Body of pancreas (tissue), 4 donors: ENCODE results near the gene WNT11.

Experiments used
- CTCF ChIP-seq, 7 experiments: fragments of 450-650 bp in 4 of 7; fragments of 200-600 bp in 3 of 7; sonication (generic) in 3 of 7; IDR thresholded peaks; one replicate each; pipeline ENCODE4 v1.5.1; 2016 to 2019; ENCODE audit warnings: antibody characterized with exemption in 7 of 7
- POLR2A ChIP-seq, 3 donors: fragments of 450-650 bp; IDR thresholded peaks; one replicate each; pipeline ENCODE4 v1.6.1; 2016; ENCODE audit warnings: antibody characterized with exemption in 3 of 3, mild to moderate bottlenecking in 2 of 3

- TF ChIP-seq CTCF (IDR thresholded peaks at IDR 0.05) (no peak), POLR2A (IDR thresholded peaks at IDR 0.05) (no peak)
Observed at GRCh38 chr11:76175783-76176182, 30.5 kb downstream of the WNT11 start.
